ENCODE measurements around the gene PDE1C.

Gene PDE1C

DNA sequence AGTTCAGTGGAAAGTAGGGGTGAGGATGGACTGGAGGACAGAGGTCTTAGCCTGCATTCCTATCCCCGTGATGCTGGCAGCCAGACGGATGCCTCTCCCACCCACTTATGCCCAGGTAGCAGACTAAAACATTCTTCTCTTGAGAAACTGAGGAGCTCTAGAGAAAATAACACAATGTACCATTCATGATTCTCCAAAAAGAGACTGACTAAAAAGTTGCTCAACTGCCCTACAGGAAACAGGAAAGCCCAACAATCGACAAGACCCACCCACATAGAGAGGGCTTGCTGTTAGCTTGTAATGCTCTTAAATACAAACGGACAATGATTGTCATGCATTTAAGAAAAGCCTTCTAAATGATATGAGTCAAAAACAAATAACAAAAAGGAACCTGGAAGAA lies 33.2 kb upstream of the PDE1C start:
- H3K27ac ChIP-seq, result no peak overlapping the region
- TF ChIP-seq, protein P1, sequence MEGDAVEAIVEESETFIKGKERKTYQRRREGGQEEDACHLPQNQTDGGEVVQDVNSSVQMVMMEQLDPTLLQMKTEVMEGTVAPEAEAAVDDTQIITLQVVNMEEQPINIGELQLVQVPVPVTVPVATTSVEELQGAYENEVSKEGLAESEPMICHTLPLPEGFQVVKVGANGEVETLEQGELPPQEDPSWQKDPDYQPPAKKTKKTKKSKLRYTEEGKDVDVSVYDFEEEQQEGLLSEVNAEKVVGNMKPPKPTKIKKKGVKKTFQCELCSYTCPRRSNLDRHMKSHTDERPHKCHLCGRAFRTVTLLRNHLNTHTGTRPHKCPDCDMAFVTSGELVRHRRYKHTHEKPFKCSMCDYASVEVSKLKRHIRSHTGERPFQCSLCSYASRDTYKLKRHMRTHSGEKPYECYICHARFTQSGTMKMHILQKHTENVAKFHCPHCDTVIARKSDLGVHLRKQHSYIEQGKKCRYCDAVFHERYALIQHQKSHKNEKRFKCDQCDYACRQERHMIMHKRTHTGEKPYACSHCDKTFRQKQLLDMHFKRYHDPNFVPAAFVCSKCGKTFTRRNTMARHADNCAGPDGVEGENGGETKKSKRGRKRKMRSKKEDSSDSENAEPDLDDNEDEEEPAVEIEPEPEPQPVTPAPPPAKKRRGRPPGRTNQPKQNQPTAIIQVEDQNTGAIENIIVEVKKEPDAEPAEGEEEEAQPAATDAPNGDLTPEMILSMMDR (conservative IDR thresholded peaks at IDR 0.05), result no peak

DNA sequence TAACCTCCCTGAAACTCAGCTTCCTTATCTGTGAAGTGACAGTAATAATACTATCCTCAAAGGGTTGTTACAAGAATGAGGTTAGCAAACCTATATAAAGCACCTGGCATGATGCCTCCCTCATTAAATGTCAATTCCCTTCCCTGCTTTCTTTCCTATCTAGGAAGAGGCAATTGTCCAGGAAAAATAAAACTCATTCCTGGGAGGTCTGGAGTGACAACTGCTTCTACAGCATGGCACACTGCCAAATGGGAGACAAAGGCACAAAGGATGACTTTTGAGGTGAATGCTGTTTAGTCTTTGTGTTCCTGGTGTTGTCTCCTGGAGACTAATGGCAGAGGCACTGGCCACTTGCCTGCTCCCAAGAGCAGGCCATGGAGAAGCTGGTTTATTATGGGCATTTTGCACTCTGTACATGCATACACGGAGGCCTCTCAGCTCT lies 32.2 kb upstream of the PDE1C start:
- TF ChIP-seq, protein P1 (conservative IDR thresholded peaks at IDR 0.05), result no peak
- H3K27ac ChIP-seq, result no peak overlapping the region

DNA sequence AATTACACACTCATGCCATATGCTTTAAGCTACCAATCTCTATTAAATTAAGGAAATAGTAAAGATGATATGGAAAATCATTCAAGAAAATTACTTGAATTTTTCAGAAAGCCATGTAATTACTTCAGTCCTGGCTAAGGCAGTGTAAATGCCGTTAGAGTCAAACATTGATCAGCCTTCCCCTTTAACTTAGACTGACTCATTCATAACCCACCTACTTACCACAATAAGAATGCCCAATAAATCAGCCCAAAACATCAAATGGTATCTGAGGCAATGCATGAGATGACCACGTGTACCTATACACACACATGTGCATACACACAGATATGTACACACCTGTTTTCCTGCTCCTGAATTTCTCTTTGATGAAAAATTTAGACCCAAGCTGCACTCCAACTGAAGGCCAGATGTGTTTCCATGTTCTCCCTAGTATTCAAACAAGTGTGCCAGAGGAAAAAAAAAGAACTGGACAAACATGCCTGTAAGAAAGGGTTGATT lies 30.2 kb upstream of the PDE1C start:
- TF ChIP-seq, protein P1 (conservative IDR thresholded peaks at IDR 0.05), result no peak
- H3K27ac ChIP-seq, result no peak overlapping the region

DNA sequence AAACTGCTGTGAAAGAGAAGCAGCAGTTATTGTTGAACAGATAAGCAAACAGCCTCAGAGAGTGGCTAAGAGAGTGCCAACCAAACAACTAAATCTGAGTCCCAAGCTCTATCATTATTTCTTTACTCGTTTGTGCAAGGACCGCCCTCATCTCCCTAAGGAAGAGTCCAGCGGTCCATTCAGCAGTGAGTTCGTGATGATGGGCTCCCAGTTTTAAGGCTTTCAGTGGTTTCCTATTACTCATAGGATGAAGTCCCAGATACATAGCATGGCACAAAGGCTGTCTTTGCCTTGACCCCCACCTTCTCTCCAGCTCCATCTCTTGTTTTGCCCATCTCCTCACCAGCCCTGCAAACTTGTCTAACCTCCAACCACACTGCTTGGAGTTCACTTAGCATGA lies 24.3 kb upstream of the PDE1C start:
- H3K27ac ChIP-seq, result no peak overlapping the region
- TF ChIP-seq, protein P1 (conservative IDR thresholded peaks at IDR 0.05), result no peak

DNA sequence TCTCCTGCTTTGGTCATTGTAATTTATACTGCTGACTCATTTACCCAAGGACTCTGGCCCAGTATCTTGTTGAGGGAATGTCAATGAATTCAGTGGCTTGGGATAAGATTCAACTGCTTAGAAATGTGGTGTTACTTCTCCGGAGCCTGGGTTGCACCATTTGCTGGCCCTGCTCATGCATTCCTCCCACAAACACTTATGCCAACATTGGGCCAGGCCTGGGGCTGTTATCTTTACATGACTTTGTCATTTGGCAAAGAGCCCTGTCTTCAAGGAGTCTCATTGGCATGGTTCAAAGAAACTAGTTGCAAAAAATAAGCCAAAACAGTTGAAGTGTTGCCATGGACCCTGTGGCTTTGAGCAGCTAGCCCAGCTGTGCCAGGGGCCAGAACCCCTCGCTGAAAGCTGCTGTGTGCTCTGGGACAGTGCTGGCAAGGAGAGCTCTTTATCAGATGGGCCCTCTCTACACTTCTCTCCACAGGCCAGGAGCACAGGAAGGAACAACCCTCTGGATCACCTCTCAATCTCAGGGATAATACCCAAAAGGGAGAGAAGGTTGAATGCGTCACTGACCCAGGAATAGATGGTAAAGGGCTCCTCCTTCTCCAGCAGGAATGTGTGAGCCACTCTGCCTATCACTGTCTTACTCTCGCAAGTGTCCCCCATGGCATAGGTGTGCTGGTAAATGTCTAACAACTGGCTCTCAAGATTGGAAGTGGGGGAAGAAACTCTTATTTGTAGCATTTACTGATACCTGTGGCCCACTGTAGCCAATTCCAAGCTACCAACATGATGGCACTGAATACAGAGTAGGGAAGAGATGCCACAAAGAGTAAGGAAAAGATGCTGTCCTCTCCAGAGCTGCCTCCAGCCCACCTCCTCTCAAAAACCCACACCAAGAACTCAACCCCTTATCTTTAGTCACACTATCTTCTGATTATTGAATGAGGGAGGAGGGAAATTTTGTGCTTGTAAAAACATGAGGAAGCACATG lies 23.5 kb upstream of the PDE1C start:
- H3K27ac ChIP-seq, result no peak overlapping the region
- TF ChIP-seq, protein P1 (conservative IDR thresholded peaks at IDR 0.05), result no peak

DNA sequence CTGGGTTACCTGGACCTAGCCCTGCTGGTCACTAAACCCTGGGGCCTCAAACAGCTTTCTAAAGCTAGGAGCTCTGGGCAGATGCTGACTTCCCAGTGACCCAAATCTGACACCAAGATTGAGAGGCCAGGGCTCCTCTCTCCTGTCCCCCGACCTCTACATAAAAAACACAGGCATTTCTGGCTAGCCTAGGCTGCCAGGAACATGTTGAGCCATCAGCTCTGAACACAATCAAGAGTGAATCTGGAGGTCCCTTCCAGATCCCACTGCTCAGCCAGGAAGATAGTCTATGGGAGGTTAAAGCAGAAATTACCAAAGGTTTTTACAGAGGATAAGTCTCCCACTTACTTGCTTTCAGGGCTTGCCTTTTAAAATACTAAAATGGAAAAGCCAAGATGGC lies 22.1 kb upstream of the PDE1C start:
- no peak overlapping the region for H3K27ac ChIP-seq

DNA sequence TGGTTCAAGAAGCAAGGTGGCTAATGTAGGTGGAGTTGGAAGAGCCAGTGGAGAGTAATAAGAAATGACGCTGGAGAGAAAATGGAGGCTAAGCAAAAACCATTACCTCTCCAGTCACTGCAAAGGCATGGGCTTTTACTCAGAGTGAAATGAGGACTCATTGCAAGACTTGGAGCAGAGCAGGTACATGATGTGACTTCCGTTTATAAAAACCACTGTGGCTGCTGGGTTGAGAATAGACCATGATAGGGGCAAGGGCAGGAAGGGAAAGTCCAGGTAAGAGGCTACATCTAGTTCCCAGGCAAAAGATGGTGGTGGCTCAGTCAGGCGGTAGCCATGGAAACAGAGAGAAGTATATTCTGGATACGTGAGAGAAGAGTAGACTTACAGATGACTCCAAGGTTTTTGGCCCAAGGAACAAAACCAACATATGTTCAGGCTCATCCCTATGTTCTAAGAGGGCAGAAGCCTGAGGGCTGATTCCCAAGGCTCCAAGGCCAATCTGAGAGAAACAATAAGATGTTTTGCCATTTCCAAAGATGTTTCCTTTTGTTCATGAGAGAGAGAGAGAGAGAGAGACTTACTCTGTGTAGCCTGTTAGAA lies 21.5 kb upstream of the PDE1C start:
- TF ChIP-seq, protein P1 (conservative IDR thresholded peaks at IDR 0.05), result no peak
- H3K27ac ChIP-seq, result no peak overlapping the region

More for the DNA sequence above, 22.1 kb upstream of the PDE1C start:
- TF ChIP-seq, protein P1 (conservative IDR thresholded peaks at IDR 0.05), result no peak

All from VCaP (cell line).